DOHH2 (cell line): ENCODE data around the gene GREB1L.

ENCODE experiments used
- CTCF ChIP-seq: fragments of 200-600 bp; sonication (generic); IDR thresholded peaks from one replicate; pipeline ENCODE4 v1.5.1; 2014; ENCODE audit warnings: antibody characterized with exemption, mild to moderate bottlenecking, low read depth, low read length; ENCODE audit not compliant: poor library complexity, severe bottlenecking
- EZH2phosphoT487 ChIP-seq: fragments of 200-600 bp; sonication (generic); IDR thresholded peaks from 2 replicates; pipeline ENCODE4 v1.6.1; 2017; ENCODE audit warnings: borderline replicate concordance, mild to moderate bottlenecking, antibody characterized with exemption, low read length, moderate library complexity, mixed read lengths

GRCh38 chr18:21242141-21242779 is at the start of gene GREB1L:
- TF ChIP-seq CTCF (no peak), EZH2phosphoT487 (no peak)
